CD8-positive, alpha-beta memory T cell (primary cell): ENCODE results near the gene IPO9. TPM values are rescaled to one million over a fixed set of nuclear protein-coding genes. Genes with fewer than 3 reads are reported as not detected.

Experiments used
- CTCF ChIA-PET: fragments of 350-600 bp; sonication (Branson Sonifier 250); formaldehyde crosslinking; loops from one replicate; lab custom pipeline; 2021; ENCODE audit warnings: antibody characterized with exemption; lab: Charles Lee
- POLR2A ChIA-PET: fragments of 350-600 bp; sonication (Branson Sonifier 250); formaldehyde crosslinking; loops from one replicate; lab custom pipeline; 2021; ENCODE audit warnings: antibody characterized with exemption; lab: Charles Lee
- DNase-seq, 5 donors: peaks; one replicate each; pipeline versions ENCODE4 v3.0.0 to v3.0.0-alpha.2; 2020 to 2022; ENCODE audit warnings: mixed read lengths in 1 of 5
- H3K27ac ChIP-seq: one replicate; pipeline ENCODE4 v1.7.0; 2013; ENCODE audit warnings: low read depth, mild to moderate bottlenecking, low read length, moderate library complexity
- H3K27me3 ChIP-seq: 2 replicates; pipeline ENCODE4 v1.7.0; 2013; ENCODE audit warnings: low read length, mild to moderate bottlenecking; ENCODE audit not compliant: insufficient read depth, poor library complexity, severe bottlenecking
- H3K36me3 ChIP-seq: 2 replicates; pipeline ENCODE4 v1.7.0; 2013; ENCODE audit warnings: mild to moderate bottlenecking, low read length, moderate library complexity; ENCODE audit not compliant: insufficient read depth
- H3K4me1 ChIP-seq: 2 replicates; pipeline ENCODE4 v1.7.0; 2013; ENCODE audit warnings: mild to moderate bottlenecking, low read length, moderate library complexity; ENCODE audit not compliant: insufficient read depth
- H3K4me3 ChIP-seq: 2 replicates; pipeline ENCODE4 v1.7.0; 2013; ENCODE audit warnings: mild to moderate bottlenecking, low read length
- H3K9me3 ChIP-seq: 2 replicates; pipeline ENCODE4 v1.7.0; 2013; ENCODE audit warnings: mild to moderate bottlenecking, low read length
- H3K27ac Mint-ChIP-seq, 8 donors: one replicate each; pipeline ENCODE4 v1.8.0; 2020 to 2021; ENCODE audit warnings: mixed read lengths in 8 of 8, mild to moderate bottlenecking in 6 of 8, inconsistent platforms in 3 of 8, moderate library complexity in 3 of 8
- H3K27me3 Mint-ChIP-seq, 2 donors: one replicate each; pipeline ENCODE4 v1.8.0; 2020 to 2021; ENCODE audit warnings: mixed read lengths in 2 of 2, mild to moderate bottlenecking in 1 of 2, moderate library complexity in 1 of 2
- H3K36me3 Mint-ChIP-seq, 3 donors: one replicate each; pipeline ENCODE4 v1.8.0; 2020 to 2021; ENCODE audit warnings: mixed read lengths in 3 of 3, inconsistent platforms in 1 of 3, mild to moderate bottlenecking in 1 of 3
- H3K4me1 Mint-ChIP-seq, 3 donors: one replicate each; pipeline ENCODE4 v1.8.0; 2020 to 2021; ENCODE audit warnings: mixed read lengths in 3 of 3, inconsistent platforms in 1 of 3, mild to moderate bottlenecking in 1 of 3
- H3K4me3 Mint-ChIP-seq, 7 donors: one replicate each; pipeline ENCODE4 v1.8.0; 2020 to 2021; ENCODE audit warnings: mixed read lengths in 7 of 7, mild to moderate bottlenecking in 6 of 7, moderate library complexity in 4 of 7, inconsistent platforms in 2 of 7
- H3K9me3 Mint-ChIP-seq, 5 donors: one replicate each; pipeline ENCODE4 v1.8.0; 2020 to 2022; ENCODE audit warnings: mixed read lengths in 5 of 5, mild to moderate bottlenecking in 3 of 5, moderate library complexity in 2 of 5, inconsistent platforms in 1 of 5
- polyA plus RNA-seq: library from polyadenylated mRNA; unstranded; fragments of 300-500 nt; fragmentation: Illumina TruSeq; gene quantifications from one replicate; pipeline ENCODE4 v1.2.3, GENCODE V29; 2021
- total RNA-seq, 2 experiments: library from RNA; stranded (reverse); gene quantifications; one replicate each; pipeline ENCODE4 v1.2.3, GENCODE V29; 2021

Gene IPO9
- total and polyA plus RNA-seq, 3 experiments from 2014 or later = 27.8 to 71.2 (median 65.2) TPM

DNA sequence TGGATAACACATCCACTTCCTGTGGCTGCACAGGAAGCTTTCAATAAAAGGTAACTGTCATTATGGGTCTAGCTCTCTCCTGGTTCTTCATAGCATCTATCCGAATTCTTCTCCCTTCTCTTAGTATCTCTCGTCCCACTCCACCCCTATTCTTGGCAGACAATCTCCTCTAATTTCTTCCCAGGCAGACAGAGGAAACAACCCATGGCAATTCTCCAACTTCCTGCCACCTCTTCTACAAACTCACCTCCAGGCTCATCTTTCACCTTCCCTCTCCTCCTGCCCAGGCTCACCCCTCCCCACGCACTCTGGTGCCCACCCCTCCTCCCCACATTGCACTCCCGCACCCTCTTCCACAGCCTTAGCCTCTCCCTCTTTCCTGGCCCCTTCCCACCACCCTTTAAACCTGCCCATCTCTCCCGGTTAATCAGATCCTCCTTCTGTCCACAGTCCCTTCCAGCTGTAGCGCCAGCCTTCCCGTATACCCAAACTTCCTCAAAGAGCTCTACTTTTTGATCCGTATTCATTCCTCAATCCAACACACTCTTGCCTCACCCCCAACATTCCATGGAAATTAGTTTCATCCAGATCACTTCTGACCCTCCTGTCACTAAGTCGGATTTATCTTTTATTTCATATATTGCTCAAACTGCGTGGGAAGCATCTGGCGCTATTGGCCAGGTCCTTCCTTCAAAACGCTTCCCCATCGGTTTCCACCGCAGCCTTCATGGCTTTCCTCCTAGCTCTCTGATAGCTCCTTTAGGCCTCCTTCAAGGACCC, 85.7 kb downstream of the IPO9 start:
- Histone ChIP-seq H3K27me3 (no peaks in the 10 kb centered on the region), H3K9me3 (no peaks in the 10 kb centered on the region), H3K27ac (no peak overlapping the region), H3K4me1 (no peaks in the 10 kb centered on the region), H3K4me3 (no peak overlapping the region), H3K36me3 (no peaks in the 10 kb centered on the region)
- POLR2A ChIA-PET = no interaction called here
- CTCF ChIA-PET = no interaction called here
- Mint-ChIP-seq H3K4me1 (peaks cover 0 to 8% (median 0%) of the 10 kb centered on the region in 3 donors), H3K4me3 (no peak overlapping the region), H3K27me3 (peaks cover 6 to 26% of the 10 kb centered on the region in 2 donors), H3K9me3 (no peaks in the 10 kb centered on the region), H3K36me3 (no peaks in the 10 kb centered on the region), H3K27ac (peak overlapping the region in 1 of 8 donors; percentile 63)
- DNase-seq = no peak

DNA sequence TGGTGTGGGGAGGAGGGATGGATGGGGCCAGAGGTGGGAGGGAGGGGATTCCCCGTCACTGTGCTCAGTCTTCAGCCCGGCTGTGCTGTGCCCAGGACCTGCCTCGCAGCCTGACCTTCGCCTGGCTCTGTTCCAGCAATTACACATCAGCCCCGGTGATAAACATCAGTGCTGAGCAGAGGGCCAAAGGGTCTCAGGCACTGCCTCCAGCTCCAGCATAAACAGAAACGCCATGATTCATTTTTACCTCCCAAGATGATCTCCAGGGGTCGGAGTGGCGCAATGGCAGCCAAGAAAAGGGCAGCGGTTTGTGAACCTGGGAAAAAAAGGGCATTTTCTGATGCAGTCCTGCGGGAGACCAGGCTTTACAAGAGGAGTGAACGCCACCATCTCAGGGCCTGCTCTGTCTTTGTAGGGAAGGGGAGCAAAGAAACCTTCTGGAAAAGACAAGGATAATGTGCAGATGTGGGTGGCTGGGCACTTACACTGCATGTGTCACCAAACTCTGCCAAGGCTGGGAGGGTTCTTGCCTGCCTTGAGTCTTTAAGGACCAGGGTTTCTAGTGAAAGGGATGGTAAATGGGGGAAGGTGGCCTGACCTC, 87.8 kb downstream of the IPO9 start:
- POLR2A ChIA-PET = no interaction called here

DNA sequence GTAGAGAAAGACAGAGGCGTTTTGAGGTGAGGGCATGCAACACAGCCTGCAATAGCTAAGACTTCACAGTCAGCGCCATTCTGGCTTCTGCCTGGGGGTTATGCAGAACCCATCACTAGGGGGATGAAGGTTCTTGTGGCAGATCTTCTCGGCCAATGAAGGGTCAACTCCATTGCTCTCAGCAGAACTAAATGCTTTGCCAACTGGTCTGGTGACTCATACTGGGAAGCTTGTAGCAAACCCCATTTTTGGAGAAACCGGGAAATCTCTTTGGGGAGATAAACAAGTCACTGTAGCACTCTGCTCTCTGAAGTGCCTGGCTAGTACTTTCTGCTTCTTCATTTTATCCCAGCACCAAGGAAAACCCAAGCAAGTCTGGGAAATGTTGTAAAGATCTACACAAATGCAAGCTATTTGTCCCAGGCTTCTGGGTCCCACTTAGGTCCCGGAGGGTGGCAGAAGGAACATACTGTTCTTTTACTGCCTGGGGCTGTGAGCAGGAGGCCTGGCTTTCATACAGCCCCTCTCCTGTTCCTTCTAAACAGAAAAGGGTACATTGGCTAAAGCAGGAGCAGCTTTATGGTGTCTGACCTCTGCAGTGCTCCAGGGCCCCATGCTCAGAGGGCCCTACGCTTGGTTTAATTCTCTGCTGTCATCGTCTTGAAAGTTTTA, 88.5 kb downstream of the IPO9 start:
- Histone ChIP-seq H3K4me3 (no peak overlapping the region), H3K9me3 (no peaks in the 10 kb centered on the region), H3K4me1 (no peaks in the 10 kb centered on the region), H3K36me3 (no peaks in the 10 kb centered on the region), H3K27ac (peak overlapping the region; percentile 32), H3K27me3 (no peaks in the 10 kb centered on the region)
- ChIA-PET POLR2A (no interaction called here), CTCF (interaction anchor here (1.0 kb wide), 1 partner anchor 8 kb away, joined by 3 read pairs; no protein-coding TSS in a partner anchor)
- Mint-ChIP-seq H3K27ac (no peak overlapping the region), H3K4me1 (peaks cover 0 to 8% (median 0%) of the 10 kb centered on the region in 3 donors), H3K9me3 (no peaks in the 10 kb centered on the region), H3K27me3 (peaks cover 5 to 33% of the 10 kb centered on the region in 2 donors), H3K36me3 (no peaks in the 10 kb centered on the region), H3K4me3 (no peak overlapping the region)
- DNase-seq = no peak

More for the DNA sequence above, 87.8 kb downstream of the IPO9 start:
- no peaks in the 10 kb centered on the region for H3K36me3 ChIP-seq
- H3K27ac ChIP-seq = peak overlapping the region; percentile 32
- DNase-seq = no peak
- no peaks in the 10 kb centered on the region for H3K27me3 ChIP-seq
- no peaks in the 10 kb centered on the region for H3K9me3 ChIP-seq
- H3K27me3 Mint-ChIP-seq = peaks cover 5 to 27% of the 10 kb centered on the region in 2 donors
- CTCF ChIA-PET = no interaction called here
- no peaks in the 10 kb centered on the region for H3K9me3 Mint-ChIP-seq
- no peaks in the 10 kb centered on the region for H3K36me3 Mint-ChIP-seq
- H3K4me3 Mint-ChIP-seq = no peak overlapping the region
- H3K4me1 ChIP-seq = no peaks in the 10 kb centered on the region
- H3K4me3 ChIP-seq = no peak overlapping the region
- peaks cover 0 to 8% (median 0%) of the 10 kb centered on the region in 3 donors for H3K4me1 Mint-ChIP-seq
- no peak overlapping the region for H3K27ac Mint-ChIP-seq

DNA sequence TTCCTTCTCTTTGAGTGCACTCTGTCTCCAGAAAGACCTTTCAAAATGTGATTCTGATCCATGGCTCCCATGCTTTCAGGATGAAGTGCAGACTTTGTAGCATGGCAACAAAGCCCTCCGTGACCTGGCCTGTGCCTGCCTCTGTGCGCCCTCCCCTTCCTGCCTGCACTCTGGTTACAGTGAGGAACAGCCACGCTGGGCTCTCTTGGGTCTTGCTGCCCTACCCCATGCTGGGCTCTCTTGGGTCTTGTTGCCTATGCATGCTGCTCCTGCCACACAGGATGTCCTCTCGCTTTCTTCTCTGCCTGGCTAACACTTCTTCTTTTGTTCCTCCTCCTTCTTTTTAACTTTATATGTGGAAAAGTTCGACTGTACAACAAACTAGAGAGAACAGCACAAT, 89.4 kb downstream of the IPO9 start:
- Histone ChIP-seq H3K36me3 (no peaks in the 10 kb centered on the region), H3K27ac (no peak overlapping the region), H3K27me3 (no peaks in the 10 kb centered on the region), H3K4me3 (no peak overlapping the region), H3K4me1 (no peaks in the 10 kb centered on the region), H3K9me3 (no peaks in the 10 kb centered on the region)
- no peak for DNase-seq
- peaks cover 0 to 8% (median 0%) of the 10 kb centered on the region in 3 donors for H3K4me1 Mint-ChIP-seq
- ChIA-PET POLR2A (no interaction called here), CTCF (interaction anchor here (1.0 kb wide), 1 partner anchor 9 kb away, joined by 3 read pairs; no protein-coding TSS in a partner anchor)
- H3K36me3 Mint-ChIP-seq = no peaks in the 10 kb centered on the region
- H3K27me3 Mint-ChIP-seq = peaks cover 5 to 33% of the 10 kb centered on the region in 2 donors
- H3K4me3 Mint-ChIP-seq = no peak overlapping the region
- peak overlapping the region in 1 of 8 donors; percentile 1 for H3K27ac Mint-ChIP-seq
- no peaks in the 10 kb centered on the region for H3K9me3 Mint-ChIP-seq

DNA sequence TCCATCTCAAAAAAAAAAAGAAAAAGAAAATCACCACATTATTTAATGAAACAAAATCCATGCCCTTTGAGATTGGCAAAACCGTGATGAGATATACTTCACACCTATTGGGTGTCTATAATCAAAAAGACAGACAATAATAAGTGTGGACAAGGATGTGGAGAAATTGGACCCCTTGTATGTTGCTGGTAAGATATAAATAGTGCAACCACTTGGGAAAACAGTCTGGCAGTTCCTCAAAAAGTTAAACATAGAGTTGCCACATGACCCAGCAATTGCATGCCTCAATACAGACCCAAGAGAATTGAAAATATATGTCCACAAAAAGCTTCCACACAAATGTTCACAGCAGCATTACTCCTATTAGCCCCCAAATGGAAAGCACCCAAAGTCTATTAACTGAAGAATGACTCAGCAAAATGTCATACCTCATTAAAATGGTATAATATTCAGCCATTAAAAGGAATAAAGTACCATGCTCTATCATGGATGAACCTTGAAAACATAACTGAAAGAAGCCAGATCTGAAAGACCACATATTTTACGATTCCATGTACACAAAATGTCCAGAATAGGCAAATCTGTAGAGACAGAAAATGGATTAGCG, 93.1 kb downstream of the IPO9 start:
- no peaks in the 10 kb centered on the region for H3K9me3 Mint-ChIP-seq
- ChIA-PET CTCF (no interaction called here), POLR2A (no interaction called here)
- H3K27ac Mint-ChIP-seq = peak overlapping the region in 1 of 8 donors; percentile 26
- H3K9me3 ChIP-seq = no peaks in the 10 kb centered on the region
- H3K4me3 Mint-ChIP-seq = no peak overlapping the region
- H3K36me3 ChIP-seq = no peaks in the 10 kb centered on the region
- H3K4me1 ChIP-seq = no peaks in the 10 kb centered on the region
- H3K36me3 Mint-ChIP-seq = no peaks in the 10 kb centered on the region
- no peak for DNase-seq
- no peak overlapping the region for H3K4me3 ChIP-seq
- H3K27me3 Mint-ChIP-seq = peaks cover 8 to 18% of the 10 kb centered on the region in 2 donors
- H3K4me1 Mint-ChIP-seq = no peaks in the 10 kb centered on the region
- no peaks in the 10 kb centered on the region for H3K27me3 ChIP-seq
- H3K27ac ChIP-seq = no peak overlapping the region

DNA sequence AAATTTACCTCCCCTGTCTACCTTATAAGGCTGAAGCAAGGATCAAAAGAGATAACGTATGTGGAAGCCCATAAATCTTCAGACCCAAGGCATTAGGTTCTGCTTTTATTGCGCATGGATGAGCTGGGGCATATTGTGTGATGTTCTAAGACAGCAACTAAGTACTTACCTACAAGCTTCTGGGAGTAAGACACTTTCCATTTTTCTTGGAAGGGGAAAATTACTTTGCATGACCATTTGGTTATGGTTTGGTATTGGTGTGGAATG, 96.3 kb downstream of the IPO9 start:
- H3K27me3 Mint-ChIP-seq = peaks cover 8 to 27% of the 10 kb centered on the region in 2 donors

DNA sequence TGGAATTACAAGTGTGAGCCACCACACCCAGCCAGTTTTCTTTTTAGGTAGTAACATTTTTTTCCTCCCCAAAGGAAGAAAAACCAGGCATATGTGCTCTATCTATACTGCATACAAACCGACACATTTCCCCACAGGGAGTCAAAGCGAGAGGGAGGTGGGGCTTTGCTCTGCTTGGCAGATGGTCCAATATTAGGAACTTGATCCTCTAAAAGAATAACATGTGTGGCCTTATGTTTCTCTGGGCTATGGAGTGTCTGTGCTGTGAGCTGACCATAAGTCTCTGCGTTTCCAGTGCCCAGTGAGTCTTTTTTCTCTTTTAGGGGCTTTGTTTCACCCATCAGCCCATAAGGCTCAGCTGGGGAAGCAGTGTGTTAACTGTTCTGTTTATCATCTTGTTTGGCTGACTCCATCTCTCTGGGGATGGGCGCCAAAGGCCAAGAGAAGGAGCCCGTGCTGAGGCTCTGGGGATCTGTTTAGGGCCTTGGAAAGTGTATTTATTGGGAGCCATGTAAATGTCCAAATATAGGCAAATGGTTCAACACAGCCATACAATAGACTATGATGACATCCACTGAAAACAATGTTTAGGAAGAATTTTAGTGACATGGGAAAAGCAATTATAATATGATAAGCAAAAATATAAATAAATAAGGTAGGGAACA, 97.2 kb downstream of the IPO9 start:
- Histone ChIP-seq H3K27me3 (no peaks in the 10 kb centered on the region), H3K9me3 (no peaks in the 10 kb centered on the region), H3K4me1 (no peaks in the 10 kb centered on the region), H3K36me3 (no peaks in the 10 kb centered on the region), H3K4me3 (no peak overlapping the region), H3K27ac (no peak overlapping the region)
- Mint-ChIP-seq H3K36me3 (no peaks in the 10 kb centered on the region), H3K9me3 (no peaks in the 10 kb centered on the region), H3K27me3 (peaks cover 8 to 19% of the 10 kb centered on the region in 2 donors), H3K4me1 (no peaks in the 10 kb centered on the region), H3K27ac (no peak overlapping the region), H3K4me3 (no peak overlapping the region)
- ChIA-PET CTCF (no interaction called here), POLR2A (no interaction called here)
- no peak for DNase-seq

More for the DNA sequence above, 96.3 kb downstream of the IPO9 start:
- ChIA-PET CTCF (no interaction called here), POLR2A (no interaction called here)
- no peak for DNase-seq
- Histone ChIP-seq H3K9me3 (no peaks in the 10 kb centered on the region), H3K27ac (no peak overlapping the region), H3K36me3 (no peaks in the 10 kb centered on the region), H3K4me1 (no peaks in the 10 kb centered on the region), H3K4me3 (no peak overlapping the region), H3K27me3 (no peaks in the 10 kb centered on the region)
- Mint-ChIP-seq H3K27ac (no peak overlapping the region), H3K36me3 (no peaks in the 10 kb centered on the region), H3K4me1 (no peaks in the 10 kb centered on the region), H3K9me3 (no peaks in the 10 kb centered on the region), H3K4me3 (no peak overlapping the region)
